ENCODE data around the gene WNK1. TPM values are rescaled to one million over a fixed set of nuclear protein-coding genes. Genes with fewer than 3 reads are reported as not detected.

Gene WNK1
- polyA plus RNA-seq, 1 donor from 2014 or later, result 25.9 TPM

DNA sequence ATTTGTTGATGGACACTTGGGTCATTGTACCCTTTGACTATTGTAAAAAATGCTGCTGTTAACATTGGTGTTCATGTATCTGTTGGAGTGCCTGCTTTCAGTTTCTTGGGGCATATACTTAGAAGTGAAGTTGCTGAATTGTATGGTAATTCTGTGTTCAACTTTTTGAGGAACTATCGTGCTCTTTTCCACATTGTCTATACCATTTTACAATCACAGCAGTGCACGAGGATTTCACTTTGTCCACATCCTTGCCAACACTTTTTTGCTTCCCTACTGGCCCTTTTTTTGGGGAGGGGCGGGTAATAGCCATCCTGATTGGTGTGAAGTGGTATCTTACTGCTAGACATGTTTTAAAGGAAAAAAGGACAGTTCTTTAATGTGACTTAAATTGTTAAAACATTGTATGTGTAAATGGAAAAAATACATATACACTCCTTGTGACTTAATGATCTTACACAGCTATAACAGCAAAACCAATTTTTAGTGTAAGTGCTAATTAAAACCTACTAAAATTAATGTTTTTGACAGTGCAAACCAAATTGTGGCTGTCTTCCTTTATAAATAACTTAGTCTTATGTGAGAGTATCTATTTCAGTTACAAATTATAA lies 52.7 kb downstream of the WNK1 start:
- no peak overlapping the region for H3K27ac ChIP-seq (ENCODE audit: low read length)
- no peak overlapping the region for H3K9ac ChIP-seq (ENCODE audit: low read length)
- peaks cover 4% of the 10 kb centered on the region for H3F3A ChIP-seq (ENCODE audit: insufficient read depth, low read length, poor library complexity, severe bottlenecking)
- H3K9me2 ChIP-seq (ENCODE audit: insufficient read depth, low read length), result no peaks in the 10 kb centered on the region
- H3K36me3 ChIP-seq (ENCODE audit: insufficient read depth, low read length), result no peaks in the 10 kb centered on the region
- no peaks in the 10 kb centered on the region for H3K27me3 ChIP-seq (ENCODE audit: insufficient read depth, low read depth, low read length)
- H3K79me2 ChIP-seq (replicated peaks; ENCODE audit: insufficient read depth, low read length), result peaks cover 83% of the 10 kb centered on the region
- H3K9me3 ChIP-seq (ENCODE audit: low read length), result no peaks in the 10 kb centered on the region
- H3K4me2 ChIP-seq (ENCODE audit: low read length), result no peak overlapping the region
- no peaks in the 10 kb centered on the region for H4K20me1 ChIP-seq (ENCODE audit: insufficient read depth)
- H2AFZ ChIP-seq (ENCODE audit: low read depth, low read length), result no peak overlapping the region
- TF ChIP-seq, protein P1, sequence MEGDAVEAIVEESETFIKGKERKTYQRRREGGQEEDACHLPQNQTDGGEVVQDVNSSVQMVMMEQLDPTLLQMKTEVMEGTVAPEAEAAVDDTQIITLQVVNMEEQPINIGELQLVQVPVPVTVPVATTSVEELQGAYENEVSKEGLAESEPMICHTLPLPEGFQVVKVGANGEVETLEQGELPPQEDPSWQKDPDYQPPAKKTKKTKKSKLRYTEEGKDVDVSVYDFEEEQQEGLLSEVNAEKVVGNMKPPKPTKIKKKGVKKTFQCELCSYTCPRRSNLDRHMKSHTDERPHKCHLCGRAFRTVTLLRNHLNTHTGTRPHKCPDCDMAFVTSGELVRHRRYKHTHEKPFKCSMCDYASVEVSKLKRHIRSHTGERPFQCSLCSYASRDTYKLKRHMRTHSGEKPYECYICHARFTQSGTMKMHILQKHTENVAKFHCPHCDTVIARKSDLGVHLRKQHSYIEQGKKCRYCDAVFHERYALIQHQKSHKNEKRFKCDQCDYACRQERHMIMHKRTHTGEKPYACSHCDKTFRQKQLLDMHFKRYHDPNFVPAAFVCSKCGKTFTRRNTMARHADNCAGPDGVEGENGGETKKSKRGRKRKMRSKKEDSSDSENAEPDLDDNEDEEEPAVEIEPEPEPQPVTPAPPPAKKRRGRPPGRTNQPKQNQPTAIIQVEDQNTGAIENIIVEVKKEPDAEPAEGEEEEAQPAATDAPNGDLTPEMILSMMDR (IDR thresholded peaks at IDR 0.05; ENCODE audit: poor library complexity, severe bottlenecking), result no peak
- TF ChIP-seq RAD21 (conservative IDR thresholded peaks at IDR 0.05) (no peak), SMC3 (conservative IDR thresholded peaks at IDR 0.05; ENCODE audit: poor library complexity) (no peak)
- TF ChIP-seq, protein P2, sequence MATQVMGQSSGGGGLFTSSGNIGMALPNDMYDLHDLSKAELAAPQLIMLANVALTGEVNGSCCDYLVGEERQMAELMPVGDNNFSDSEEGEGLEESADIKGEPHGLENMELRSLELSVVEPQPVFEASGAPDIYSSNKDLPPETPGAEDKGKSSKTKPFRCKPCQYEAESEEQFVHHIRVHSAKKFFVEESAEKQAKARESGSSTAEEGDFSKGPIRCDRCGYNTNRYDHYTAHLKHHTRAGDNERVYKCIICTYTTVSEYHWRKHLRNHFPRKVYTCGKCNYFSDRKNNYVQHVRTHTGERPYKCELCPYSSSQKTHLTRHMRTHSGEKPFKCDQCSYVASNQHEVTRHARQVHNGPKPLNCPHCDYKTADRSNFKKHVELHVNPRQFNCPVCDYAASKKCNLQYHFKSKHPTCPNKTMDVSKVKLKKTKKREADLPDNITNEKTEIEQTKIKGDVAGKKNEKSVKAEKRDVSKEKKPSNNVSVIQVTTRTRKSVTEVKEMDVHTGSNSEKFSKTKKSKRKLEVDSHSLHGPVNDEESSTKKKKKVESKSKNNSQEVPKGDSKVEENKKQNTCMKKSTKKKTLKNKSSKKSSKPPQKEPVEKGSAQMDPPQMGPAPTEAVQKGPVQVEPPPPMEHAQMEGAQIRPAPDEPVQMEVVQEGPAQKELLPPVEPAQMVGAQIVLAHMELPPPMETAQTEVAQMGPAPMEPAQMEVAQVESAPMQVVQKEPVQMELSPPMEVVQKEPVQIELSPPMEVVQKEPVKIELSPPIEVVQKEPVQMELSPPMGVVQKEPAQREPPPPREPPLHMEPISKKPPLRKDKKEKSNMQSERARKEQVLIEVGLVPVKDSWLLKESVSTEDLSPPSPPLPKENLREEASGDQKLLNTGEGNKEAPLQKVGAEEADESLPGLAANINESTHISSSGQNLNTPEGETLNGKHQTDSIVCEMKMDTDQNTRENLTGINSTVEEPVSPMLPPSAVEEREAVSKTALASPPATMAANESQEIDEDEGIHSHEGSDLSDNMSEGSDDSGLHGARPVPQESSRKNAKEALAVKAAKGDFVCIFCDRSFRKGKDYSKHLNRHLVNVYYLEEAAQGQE (IDR thresholded peaks at IDR 0.05; ENCODE audit: borderline replicate concordance), result no peak
- no peak overlapping the region for H3K4me3 ChIP-seq (ENCODE audit: low read length)

DNA sequence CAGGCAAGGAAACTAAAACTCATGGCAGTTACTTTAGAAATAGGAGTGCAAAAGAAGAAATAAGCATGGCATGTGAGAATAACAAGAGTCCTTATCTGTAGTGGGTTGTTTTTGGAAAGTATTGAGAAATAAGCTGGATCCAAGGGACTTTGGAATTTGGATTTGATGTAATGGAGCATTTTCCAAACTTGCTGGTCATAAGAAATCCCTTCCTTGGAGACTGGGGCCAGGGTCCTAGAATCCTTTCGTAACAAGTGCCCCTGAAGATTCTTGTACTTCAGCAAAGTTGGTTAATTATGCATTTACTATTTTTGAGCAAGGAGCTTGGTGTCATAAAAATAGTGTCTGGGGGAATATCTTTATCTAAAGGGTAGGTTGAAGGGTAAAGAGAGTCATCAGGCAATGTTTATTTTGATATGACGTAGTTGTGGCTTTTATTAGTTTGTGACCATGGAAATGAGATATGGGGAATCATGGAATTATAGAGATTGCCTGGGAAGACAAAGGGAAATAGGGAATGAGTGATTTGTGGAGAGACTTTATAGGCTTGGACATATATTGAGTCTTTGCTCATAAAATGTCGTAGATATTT lies 53.9 kb downstream of the WNK1 start:
- Histone ChIP-seq H3K9me3 (ENCODE audit: low read length) (no peaks in the 10 kb centered on the region), H3K4me2 (ENCODE audit: low read length) (no peak overlapping the region)

More for the DNA sequence above, 53.9 kb downstream of the WNK1 start:
- TF ChIP-seq POLR2AphosphoS5 (IDR thresholded peaks at IDR 0.05) (no peak), EP300 (conservative IDR thresholded peaks at IDR 0.05; ENCODE audit: poor library complexity, severe bottlenecking) (no peak), SMC3 (conservative IDR thresholded peaks at IDR 0.05; ENCODE audit: poor library complexity) (no peak), RAD21 (conservative IDR thresholded peaks at IDR 0.05) (no peak), TAF1 (IDR thresholded peaks at IDR 0.05; ENCODE audit: low read depth) (no peak), EZH2 (IDR thresholded peaks at IDR 0.05; ENCODE audit: borderline replicate concordance, insufficient read depth, low read length, poor library complexity, severe bottlenecking) (no peak), MXI1 (conservative IDR thresholded peaks at IDR 0.05; ENCODE audit: poor library complexity, severe bottlenecking) (no peak)
- TF ChIP-seq, protein P1 (IDR thresholded peaks at IDR 0.05; ENCODE audit: poor library complexity, severe bottlenecking), result no peak
- TF ChIP-seq, protein P2 (IDR thresholded peaks at IDR 0.05; ENCODE audit: borderline replicate concordance), result no peak
- Histone ChIP-seq H3K79me2 (replicated peaks; ENCODE audit: insufficient read depth, low read length) (peaks cover 83% of the 10 kb centered on the region), H3K9ac (ENCODE audit: low read length) (no peak overlapping the region), H4K20me1 (ENCODE audit: insufficient read depth) (no peaks in the 10 kb centered on the region), H3K27me3 (ENCODE audit: insufficient read depth, low read depth, low read length) (no peaks in the 10 kb centered on the region), H2AFZ (ENCODE audit: low read depth, low read length) (no peak overlapping the region), H3K4me3 (ENCODE audit: low read length) (no peak overlapping the region), H3K36me3 (ENCODE audit: insufficient read depth, low read length) (no peaks in the 10 kb centered on the region), H3K27ac (ENCODE audit: low read length) (no peak overlapping the region), H3F3A (ENCODE audit: insufficient read depth, low read length, poor library complexity, severe bottlenecking) (peaks cover 4% of the 10 kb centered on the region), H3K9me2 (ENCODE audit: insufficient read depth, low read length) (no peaks in the 10 kb centered on the region)
